GM19438 (cell line): Measurements from ENCODE around the gene FAM53B.

ENCODE experiments used
- ATAC-seq: cut with Tn5 transposase; IDR thresholded peaks from one replicate; pipeline ENCODE4 v1.9.1; 2021; ENCODE audit warnings: low read depth; ENCODE audit not compliant: unreplicated experiment

Gene FAM53B

DNA sequence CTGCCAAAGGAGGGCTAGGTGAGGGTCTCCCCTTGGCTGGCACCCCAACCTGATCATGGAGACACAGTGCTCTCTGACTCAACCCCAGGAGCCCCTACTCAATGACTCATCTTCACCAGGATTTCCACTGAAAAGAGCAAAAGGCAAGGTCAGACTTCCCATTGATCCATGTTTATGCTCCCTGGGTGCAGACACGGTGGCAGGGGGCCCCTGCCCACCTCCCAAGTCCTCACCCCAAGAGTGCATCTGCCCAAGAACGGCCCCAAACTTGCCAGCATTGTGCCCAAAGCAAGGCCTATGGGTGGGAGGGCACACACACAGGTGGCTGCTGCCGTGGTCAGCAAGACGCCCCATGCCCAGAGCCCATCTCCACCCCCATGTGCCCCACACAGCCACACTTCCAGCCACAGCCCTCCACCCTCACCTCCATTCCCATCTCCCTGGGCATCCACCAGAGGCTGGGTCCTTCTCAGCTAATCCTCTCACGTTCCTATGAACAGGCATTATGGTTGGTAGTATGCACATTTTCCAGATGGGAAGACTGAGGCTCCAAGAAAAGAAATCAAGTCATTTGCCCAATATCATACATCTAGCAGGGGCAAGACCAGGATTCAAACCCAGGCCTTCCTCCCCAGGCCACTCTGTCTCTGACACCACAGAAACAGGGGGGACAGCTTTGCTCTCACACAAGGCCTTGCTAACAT lies 31.3 kb downstream of the FAM53B start:
- ATAC-seq: no peak

- ATAC-seq: no peak
These were observed 33.0 kb downstream of the FAM53B start for GRCh38 chr10:124711145-124711544.

- no peak for ATAC-seq
These were observed 33.8 kb downstream of the FAM53B start for GRCh38 chr10:124710266-124710881.

- ATAC-seq: no peak
These were observed 34.3 kb downstream of the FAM53B start for GRCh38 chr10:124709861-124710260.

DNA sequence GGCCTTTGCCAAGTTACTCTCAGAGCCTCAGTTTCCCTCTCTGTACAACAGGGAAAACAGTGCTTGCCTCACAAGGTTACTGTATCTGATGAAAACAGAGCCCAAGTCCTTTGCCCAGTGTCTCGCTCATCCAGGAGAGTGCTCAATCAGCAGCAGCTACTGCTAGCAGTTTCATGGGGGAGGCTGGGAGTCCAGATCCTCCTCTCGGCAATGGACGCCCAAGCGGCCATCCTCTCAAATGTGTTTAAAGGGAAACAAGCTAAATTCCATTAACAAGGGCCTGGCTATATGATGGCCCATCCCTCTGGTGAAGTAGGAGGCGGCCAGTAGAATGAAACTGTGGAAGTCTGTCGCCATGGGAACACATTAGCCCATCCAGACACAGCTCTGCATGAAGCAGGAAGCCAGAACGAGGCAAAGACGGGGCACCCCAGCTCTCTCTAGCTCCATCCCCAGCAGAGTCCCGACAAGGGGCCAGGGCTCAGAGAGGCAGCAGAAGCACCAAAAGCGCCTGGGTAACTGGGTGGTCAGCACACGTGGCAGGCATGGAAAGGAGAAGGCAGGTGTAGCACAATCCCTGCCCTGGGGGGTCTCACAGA lies 35.2 kb downstream of the FAM53B start:
- ATAC-seq: no peak

- ATAC-seq: no peak
These were observed 35.9 kb downstream of the FAM53B start for GRCh38 chr10:124708246-124708779.

- ATAC-seq: no peak
These were observed 36.6 kb downstream of the FAM53B start for GRCh38 chr10:124707551-124707950.

GRCh38 chr10:124707144-124707467 lies 37.1 kb downstream of the FAM53B start:
- no peak for ATAC-seq

GRCh38 chr10:124706462-124707143 lies 37.6 kb downstream of the FAM53B start:
- no peak for ATAC-seq

DNA sequence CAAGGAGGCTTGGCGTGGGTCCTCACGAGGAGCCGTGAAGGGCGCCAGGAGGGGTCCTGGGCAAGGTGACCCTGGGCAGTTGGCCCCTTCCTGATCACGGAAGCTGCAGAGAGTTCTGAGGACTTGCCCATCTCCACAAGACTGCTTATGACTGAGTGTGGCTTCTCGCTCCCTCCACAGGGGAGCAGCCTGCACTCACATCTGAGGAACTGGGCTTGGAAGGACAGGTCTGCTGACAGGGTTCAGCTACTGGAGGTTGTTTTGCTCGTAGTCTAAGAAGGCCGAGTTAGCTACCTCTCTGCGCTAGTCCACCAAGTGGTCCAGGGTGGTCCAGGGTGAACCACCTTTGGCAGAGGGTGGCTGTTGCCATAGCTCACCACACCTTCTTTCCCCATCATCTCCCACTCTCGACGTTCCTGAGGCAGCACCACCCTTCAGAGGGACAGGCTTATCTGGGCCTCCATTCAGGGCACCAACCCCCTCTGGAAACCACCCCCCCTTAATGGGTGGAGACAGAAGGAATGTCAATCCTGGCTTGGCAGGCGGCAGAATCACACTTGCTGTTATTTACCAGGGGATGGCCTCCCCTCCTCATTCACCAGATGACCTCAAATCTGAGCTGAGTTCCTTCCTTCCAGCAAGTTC lies 38.2 kb downstream of the FAM53B start:
- ATAC-seq: no peak

DNA sequence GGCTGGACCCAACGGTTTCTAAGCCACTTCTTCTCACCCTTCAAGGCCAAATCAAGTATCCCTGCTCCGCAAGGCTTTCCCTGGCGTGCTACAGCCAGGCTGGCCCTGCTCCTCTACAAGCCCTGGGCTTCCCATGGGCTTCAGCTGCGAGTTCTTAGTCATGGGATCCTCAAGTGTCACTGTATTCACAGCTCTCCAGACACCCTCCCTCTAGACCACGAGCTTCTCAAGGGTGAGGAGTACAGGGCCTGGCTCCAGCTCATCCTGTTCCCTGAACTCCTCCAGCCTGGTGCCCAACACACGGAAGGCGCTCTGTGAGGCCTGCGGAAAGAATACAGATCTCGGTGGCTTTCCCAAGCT lies 38.8 kb downstream of the FAM53B start:
- ATAC-seq: no peak

- ATAC-seq: no peak
These were observed 39.5 kb downstream of the FAM53B start for GRCh38 chr10:124704428-124705380.

DNA sequence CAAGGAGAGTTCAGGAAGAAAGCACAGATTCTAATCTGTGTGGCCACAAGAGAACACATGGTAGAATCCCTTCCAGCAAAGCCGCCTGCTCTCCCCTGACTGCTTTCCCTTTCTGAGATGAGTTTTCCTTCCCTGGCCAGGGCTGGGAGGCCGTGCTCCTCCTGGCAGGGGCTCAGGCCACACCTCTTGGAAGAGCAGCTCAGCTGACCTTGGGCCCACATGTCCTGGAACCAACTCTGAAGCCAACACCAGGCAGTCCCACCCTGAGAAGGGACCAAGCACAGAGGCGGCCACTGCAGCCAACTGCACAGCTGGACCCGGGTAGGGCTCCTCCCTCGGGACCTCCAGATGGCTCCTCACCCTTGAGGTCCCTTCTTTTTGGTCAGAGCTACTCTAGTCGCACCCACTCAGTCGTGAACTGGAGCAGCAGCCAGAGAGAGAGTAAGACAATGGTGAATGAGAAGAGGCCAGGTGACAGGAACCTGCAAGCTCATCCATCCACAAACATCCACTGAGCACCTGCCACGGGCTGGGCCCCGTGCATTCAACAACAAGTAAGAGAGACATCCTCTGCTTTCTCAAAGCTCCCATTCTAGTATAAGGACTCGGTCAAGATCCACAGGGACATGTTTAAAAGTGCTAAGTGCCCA lies 40.3 kb downstream of the FAM53B start:
- no peak for ATAC-seq

DNA sequence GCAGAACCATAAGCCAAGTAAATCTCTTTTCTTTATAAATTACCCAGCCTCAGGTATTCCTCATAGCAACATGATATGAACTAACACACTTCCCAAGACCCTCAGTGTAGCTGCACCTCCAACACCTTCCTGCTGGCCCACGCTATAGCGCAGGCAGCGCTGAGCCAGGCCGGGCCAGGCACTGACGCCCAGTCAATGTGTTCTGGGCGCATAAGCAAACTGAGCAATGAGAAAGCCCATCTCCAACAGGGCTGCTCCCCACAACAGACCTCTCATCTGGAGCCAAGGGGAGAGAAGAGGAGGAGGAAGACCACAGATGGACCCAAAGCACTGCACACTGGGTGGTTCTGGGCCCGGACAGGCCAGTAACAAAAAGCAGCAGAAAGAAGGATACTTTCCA lies 40.8 kb downstream of the FAM53B start:
- no peak for ATAC-seq

DNA sequence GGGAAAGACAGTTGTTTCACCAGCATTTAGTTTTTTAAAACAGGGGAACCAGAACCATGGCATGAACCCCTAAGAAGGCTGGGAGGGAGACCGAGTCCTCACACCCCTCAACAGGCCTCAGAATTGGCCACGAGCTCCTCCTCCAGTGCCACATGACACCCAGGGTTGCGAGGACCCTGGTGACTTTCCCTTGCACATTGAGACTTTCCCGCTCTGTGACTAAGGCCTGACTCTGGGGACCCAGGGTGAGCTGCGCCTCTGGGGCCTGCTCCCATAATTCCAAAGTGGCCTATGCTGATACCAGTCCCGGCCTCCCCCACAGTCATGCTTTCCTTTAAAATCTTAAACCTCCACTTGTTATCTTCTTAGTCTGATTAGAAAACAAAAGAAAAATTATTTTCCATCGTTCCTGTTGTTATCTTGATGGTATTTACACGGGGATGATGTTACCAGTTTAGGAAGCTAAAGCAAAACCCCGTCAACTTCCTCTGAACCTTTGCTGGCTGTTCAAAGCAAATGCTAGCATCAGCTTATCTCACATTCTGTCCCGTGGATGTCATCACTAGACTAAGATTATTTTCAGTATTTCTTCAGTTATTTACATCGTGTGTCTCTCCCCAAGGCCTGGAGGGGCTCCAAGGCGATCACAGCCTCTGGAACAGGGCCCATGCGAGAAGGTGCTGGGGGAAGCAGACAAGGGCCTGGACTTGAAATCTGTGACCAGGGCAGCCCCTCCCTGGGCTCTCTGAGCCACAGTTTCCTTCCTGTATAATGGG lies 42.1 kb downstream of the FAM53B start:
- ATAC-seq: no peak

GRCh38 chr10:124701435-124701834 lies 42.7 kb downstream of the FAM53B start:
- ATAC-seq: no peak

- no peak for ATAC-seq
These were observed 43.2 kb downstream of the FAM53B start for GRCh38 chr10:124701038-124701365.

DNA sequence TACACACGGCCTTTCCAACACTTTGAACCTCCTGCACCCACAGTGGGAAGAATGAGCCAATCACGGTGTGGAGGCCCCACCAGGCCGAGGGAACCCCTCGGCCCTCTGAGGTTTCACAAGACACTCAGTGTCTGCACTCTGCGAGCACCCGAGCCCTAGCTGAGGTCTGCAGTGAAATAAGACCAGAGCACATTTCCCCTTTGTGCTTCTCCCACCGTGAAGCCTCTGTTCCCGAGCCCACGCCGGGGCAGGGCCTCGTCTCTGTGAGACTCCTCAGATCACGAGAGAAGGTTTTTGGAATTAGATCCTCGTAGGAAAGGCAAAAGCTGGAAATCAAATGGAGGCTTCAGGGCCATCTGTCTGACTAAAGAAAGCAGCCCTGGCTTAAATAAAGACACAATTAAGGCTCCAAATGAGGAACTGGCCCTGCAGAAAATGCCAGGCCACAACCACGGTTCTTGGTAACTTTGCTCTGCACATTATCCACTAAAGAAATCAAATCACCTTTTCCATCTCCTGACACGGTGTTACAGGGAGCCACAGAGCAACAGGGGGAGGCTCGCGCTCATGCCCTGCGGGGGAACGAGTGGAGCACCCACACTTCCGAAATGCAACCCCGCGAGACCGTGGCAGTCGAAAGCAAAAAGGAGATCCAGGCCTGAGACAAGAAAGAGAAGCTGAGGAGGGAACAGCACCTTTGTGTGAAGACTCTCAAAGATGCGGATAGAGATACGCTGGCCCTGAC lies 43.7 kb downstream of the FAM53B start:
- ATAC-seq: no peak
